GM12891 (cell line): ENCODE results near the gene YKT6.

ENCODE experiments used
- DNase-seq: peaks from one replicate; pipeline ENCODE4 v3.0.0; 2011; ENCODE audit warnings: low spot score; ENCODE audit not compliant: insufficient read length
- FAIRE-seq: peaks from 2 replicates; lab custom pipeline; 2011; peaks lifted over from hg19 to GRCh38; lab: Jason Lieb, UNC
- PAX5 ChIP-seq: IDR thresholded peaks from 2 replicates; pipeline ENCODE4 v1.6.1; 2011; ENCODE audit warnings: low read length, moderate library complexity, mild to moderate bottlenecking; ENCODE audit not compliant: insufficient read depth, severe bottlenecking
- POLR2A ChIP-seq: IDR thresholded peaks from 2 replicates; pipeline ENCODE4 v1.6.1; 2011; ENCODE audit warnings: low read depth, low read length, control low read depth
- POLR2AphosphoS5 ChIP-seq: IDR thresholded peaks from 2 replicates; pipeline ENCODE4 v1.6.1; 2011; ENCODE audit warnings: low read depth, low read length, control low read depth
- POU2F2 ChIP-seq: IDR thresholded peaks from 2 replicates; pipeline ENCODE4 v1.6.1; 2011; ENCODE audit warnings: low read depth, mild to moderate bottlenecking, control low read depth, low read length, moderate library complexity
- SPI1 ChIP-seq: IDR thresholded peaks from 2 replicates; pipeline ENCODE4 v1.6.1; 2011; ENCODE audit warnings: low read depth, low read length, control low read depth
- TAF1 ChIP-seq: IDR thresholded peaks from 2 replicates; pipeline ENCODE4 v1.6.1; 2011; ENCODE audit warnings: low read depth, low read length, control low read depth

The YKT6 gene

GRCh38 chr7:44256459-44256858 is 55.7 kb downstream of the YKT6 start:
- FAIRE-seq: no peak

GRCh38 chr7:44257213-44257612 is 56.4 kb downstream of the YKT6 start:
- no peak for DNase-seq
- FAIRE-seq: no peak
- no peak for TF ChIP-seq TAF1

More at GRCh38 chr7:44256459-44256858, 55.7 kb downstream of the YKT6 start:
- TF ChIP-seq TAF1: no peak
- TF ChIP-seq POLR2A: no peak
- no peak for DNase-seq

GRCh38 chr7:44257618-44258422 is 57.0 kb downstream of the YKT6 start:
- DNase-seq (peak; percentile 84), FAIRE-seq (peak; percentile 100)
- peak; percentile 97 for TF ChIP-seq POU2F2
- no peak for TF ChIP-seq POLR2AphosphoS5
- peak; percentile 76 for TF ChIP-seq SPI1
- no peak for TF ChIP-seq PAX5
- TF ChIP-seq TAF1: no peak

GRCh38 chr7:44258423-44258760 is 57.6 kb downstream of the YKT6 start:
- FAIRE-seq: no peak
- DNase-seq: no peak
- no peak for TF ChIP-seq POLR2AphosphoS5
- no peak for TF ChIP-seq PAX5
- no peak for TF ChIP-seq TAF1
- TF ChIP-seq SPI1: no peak
- no peak for TF ChIP-seq POLR2A
- no peak for TF ChIP-seq POU2F2

GRCh38 chr7:44258865-44259546 is 58.2 kb downstream of the YKT6 start:
- DNase-seq: no peak
- FAIRE-seq: peak; percentile 33
- TF ChIP-seq SPI1 (no peak), POLR2A (no peak), POLR2AphosphoS5 (no peak), POU2F2 (no peak), TAF1 (no peak), PAX5 (no peak)

- FAIRE-seq (peak; percentile 88), DNase-seq (no peak)
- TF ChIP-seq POLR2A (no peak), POLR2AphosphoS5 (no peak), PAX5 (no peak), SPI1 (no peak), TAF1 (no peak), POU2F2 (no peak)
These were observed 59.0 kb downstream of the YKT6 start for GRCh38 chr7:44259547-44260457.

- peak; percentile 45 for FAIRE-seq
- TF ChIP-seq PAX5: no peak
- no peak for TF ChIP-seq TAF1
- no peak for TF ChIP-seq SPI1
- no peak for TF ChIP-seq POU2F2
- no peak for TF ChIP-seq POLR2AphosphoS5
- no peak for TF ChIP-seq POLR2A
- peak; percentile 49 for DNase-seq
These were observed 60.5 kb downstream of the YKT6 start for GRCh38 chr7:44261240-44261639.

- FAIRE-seq: no peak
- DNase-seq: no peak
- TF ChIP-seq POU2F2 (no peak), POLR2AphosphoS5 (no peak), SPI1 (no peak), POLR2A (no peak), TAF1 (no peak), PAX5 (no peak)
These were observed 61.3 kb downstream of the YKT6 start for GRCh38 chr7:44262031-44262430.

- DNase-seq: no peak
- FAIRE-seq: no peak
These were observed 62.7 kb downstream of the YKT6 start for GRCh38 chr7:44263326-44264082.

More at GRCh38 chr7:44263326-44264082, 62.7 kb downstream of the YKT6 start:
- TF ChIP-seq POLR2A: no peak
